HEK293T (cell line): ENCODE data around the gene ASB5.

Source experiments
- CTCF ChIA-PET: fragments of 350-600 bp; formaldehyde crosslinking; extraction: SDS; loops from one replicate; lab custom pipeline; 2021; ENCODE audit warnings: antibody characterized with exemption, inconsistent platforms; lab: Yijun Ruan, JAX
- POLR2A ChIA-PET: fragments of 350-600 bp; formaldehyde crosslinking; extraction: SDS; loops from one replicate; lab custom pipeline; 2020; ENCODE audit warnings: antibody characterized with exemption, inconsistent platforms; lab: Yijun Ruan, JAX
- DNase-seq: peaks from one replicate; pipeline ENCODE4 v3.0.0; 2012; ENCODE audit warnings: mixed read lengths; ENCODE audit errors: extremely low spot score
- ARNT ChIP-seq: fragments of 450-650 bp; IDR thresholded peaks from 2 replicates; pipeline ENCODE4 v1.6.1; 2017; ENCODE audit warnings: mild to moderate bottlenecking
- BHLHE40 ChIP-seq: fragments of 450-650 bp; IDR thresholded peaks from 2 replicates; pipeline ENCODE4 v1.6.1; 2016; ENCODE audit warnings: mild to moderate bottlenecking, moderate library complexity, borderline replicate concordance
- CTBP1 ChIP-seq: fragments of 450-650 bp; IDR thresholded peaks from 2 replicates; pipeline ENCODE4 v1.6.1; 2016; ENCODE audit warnings: borderline replicate concordance
- ELF4 ChIP-seq: fragments of 450-650 bp; IDR thresholded peaks from 2 replicates; pipeline ENCODE4 v1.6.1; 2017; ENCODE audit warnings: antibody characterized with exemption
- FOXA1 ChIP-seq: fragments of 450-650 bp; IDR thresholded peaks from 2 replicates; pipeline ENCODE4 v1.6.1; 2016; ENCODE audit warnings: mild to moderate bottlenecking
- FOXK2 ChIP-seq: fragments of 450-650 bp; IDR thresholded peaks from 2 replicates; pipeline ENCODE4 v1.6.1; 2016; ENCODE audit warnings: mild to moderate bottlenecking
- FOXM1 ChIP-seq: fragments of 450-650 bp; IDR thresholded peaks from 2 replicates; pipeline ENCODE4 v1.6.1; 2017; ENCODE audit warnings: mild to moderate bottlenecking, borderline replicate concordance
- HDGF ChIP-seq: fragments of 450-650 bp; IDR thresholded peaks from 2 replicates; pipeline ENCODE4 v1.6.1; 2017; ENCODE audit warnings: antibody characterized with exemption, borderline replicate concordance
- L3MBTL2 ChIP-seq: fragments of 450-650 bp; conservative IDR thresholded peaks from 2 replicates; pipeline ENCODE4 v1.6.1; 2016; ENCODE audit warnings: mild to moderate bottlenecking
- LEF1 ChIP-seq: fragments of 450-650 bp; IDR thresholded peaks from 2 replicates; pipeline ENCODE4 v1.6.1; 2017; ENCODE audit warnings: mild to moderate bottlenecking, borderline replicate concordance
- NFRKB ChIP-seq: fragments of 450-650 bp; IDR thresholded peaks from 2 replicates; pipeline ENCODE4 v1.6.1; 2016; ENCODE audit warnings: mild to moderate bottlenecking, moderate library complexity
- SP1 ChIP-seq: fragments of 450-650 bp; IDR thresholded peaks from 2 replicates; pipeline ENCODE4 v1.6.1; 2017
- SUZ12 ChIP-seq: fragments of 450-650 bp; IDR thresholded peaks from 2 replicates; pipeline ENCODE4 v1.6.1; 2016; ENCODE audit warnings: mild to moderate bottlenecking
- TARDBP ChIP-seq: fragments of 450-650 bp; IDR thresholded peaks from 2 replicates; pipeline ENCODE4 v1.6.1; 2016
- ZNF384 ChIP-seq: fragments of 450-650 bp; IDR thresholded peaks from 2 replicates; pipeline ENCODE4 v1.6.1; 2016
- TF ChIP-seq, protein P1 (sequence below): fragments of 450-650 bp; IDR thresholded peaks from 2 replicates; pipeline ENCODE4 v1.6.1; 2016

Gene ASB5

DNA sequence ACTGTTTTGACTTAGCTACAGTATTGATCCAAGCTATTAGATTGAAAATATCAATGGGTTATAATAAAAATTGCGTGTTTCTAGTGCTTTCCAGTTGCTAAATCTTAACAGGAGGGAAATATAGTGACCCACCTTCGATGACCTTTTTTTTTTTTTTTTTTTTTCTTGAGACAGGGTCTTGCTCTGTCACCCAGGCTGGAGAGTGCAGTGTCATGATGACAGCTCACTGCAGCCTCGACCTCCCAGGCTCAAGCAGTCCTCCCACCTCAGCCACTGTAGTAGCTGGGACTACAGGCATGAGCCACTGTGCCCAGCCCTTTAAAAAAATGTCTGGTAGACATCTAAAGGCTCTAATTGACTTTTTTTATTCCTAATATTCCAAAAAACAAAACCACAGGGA, 3.8 kb upstream of the ASB5 start:
- CTCF ChIA-PET: interaction anchor here (0.6 to 1.9 kb wide), 2 partner anchors 34 to 77 kb away, joined by 5 to 9 read pairs; partner anchors contain the start of gene SPATA4
- DNase-seq: no peak
- TF ChIP-seq NFRKB (no peak), CTBP1 (no peak), FOXM1 (no peak), ELF4 (no peak), SP1 (no peak), BHLHE40 (no peak), ARNT (no peak)
- POLR2A ChIA-PET: no interaction called here

DNA sequence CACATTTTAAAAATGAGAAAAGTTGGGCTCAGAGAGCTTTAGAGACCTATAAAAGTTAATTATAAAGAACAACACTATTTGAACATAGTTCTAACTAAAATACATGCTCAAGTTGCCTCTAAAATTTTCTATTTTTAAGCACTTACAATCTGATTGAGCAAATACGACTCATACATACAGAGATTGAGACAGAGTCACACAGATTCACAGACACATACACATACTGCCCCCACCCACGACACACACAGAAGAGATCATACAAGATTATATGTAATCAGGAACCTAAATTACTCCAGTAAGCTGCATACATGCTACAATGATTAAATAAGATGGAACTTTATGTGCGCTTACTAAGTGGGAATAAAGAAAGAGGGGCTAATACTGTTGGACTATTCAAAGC, 2.7 kb upstream of the ASB5 start:
- POLR2A ChIA-PET: no interaction called here

DNA sequence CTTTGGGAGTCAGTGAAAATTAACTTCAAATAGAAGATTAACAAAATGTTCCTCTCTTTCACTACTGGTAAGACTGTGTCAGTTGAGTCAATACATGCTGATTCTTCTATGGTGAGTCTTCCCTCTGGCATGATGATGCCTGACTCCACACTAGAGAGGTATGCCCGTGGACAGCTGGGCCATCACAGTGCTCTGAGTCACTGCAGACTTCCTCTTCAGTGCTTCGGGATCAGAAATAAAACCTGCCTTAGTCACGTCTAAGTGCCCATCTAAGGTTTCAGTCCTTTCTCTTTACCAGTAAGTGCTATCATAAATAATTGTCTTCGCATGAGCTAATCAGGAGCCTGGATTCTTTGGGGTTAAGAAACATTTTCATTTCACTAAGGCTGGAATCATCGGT, 1.6 kb upstream of the ASB5 start:
- ChIA-PET CTCF (no interaction called here), POLR2A (no interaction called here)
- DNase-seq: peak; percentile 53
- TF ChIP-seq ELF4 (no peak), ZNF384 (no peak), FOXK2 (no peak), HDGF (no peak), LEF1 (no peak), NFRKB (no peak)
- TF ChIP-seq, protein P1, sequence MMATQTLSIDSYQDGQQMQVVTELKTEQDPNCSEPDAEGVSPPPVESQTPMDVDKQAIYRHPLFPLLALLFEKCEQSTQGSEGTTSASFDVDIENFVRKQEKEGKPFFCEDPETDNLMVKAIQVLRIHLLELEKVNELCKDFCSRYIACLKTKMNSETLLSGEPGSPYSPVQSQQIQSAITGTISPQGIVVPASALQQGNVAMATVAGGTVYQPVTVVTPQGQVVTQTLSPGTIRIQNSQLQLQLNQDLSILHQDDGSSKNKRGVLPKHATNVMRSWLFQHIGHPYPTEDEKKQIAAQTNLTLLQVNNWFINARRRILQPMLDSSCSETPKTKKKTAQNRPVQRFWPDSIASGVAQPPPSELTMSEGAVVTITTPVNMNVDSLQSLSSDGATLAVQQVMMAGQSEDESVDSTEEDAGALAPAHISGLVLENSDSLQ: peak; percentile 79

More for the DNA sequence above, 2.7 kb upstream of the ASB5 start:
- CTCF ChIA-PET: interaction anchor here (0.7 to 1.9 kb wide), 2 partner anchors 12 to 33 kb away, joined by 5 to 9 read pairs; no protein-coding TSS in a partner anchor
- DNase-seq: no peak
- TF ChIP-seq FOXK2 (no peak), FOXA1 (no peak), SP1 (no peak), SUZ12 (no peak), TARDBP (no peak), FOXM1 (no peak)
- TF ChIP-seq, protein P1: no peak

DNA sequence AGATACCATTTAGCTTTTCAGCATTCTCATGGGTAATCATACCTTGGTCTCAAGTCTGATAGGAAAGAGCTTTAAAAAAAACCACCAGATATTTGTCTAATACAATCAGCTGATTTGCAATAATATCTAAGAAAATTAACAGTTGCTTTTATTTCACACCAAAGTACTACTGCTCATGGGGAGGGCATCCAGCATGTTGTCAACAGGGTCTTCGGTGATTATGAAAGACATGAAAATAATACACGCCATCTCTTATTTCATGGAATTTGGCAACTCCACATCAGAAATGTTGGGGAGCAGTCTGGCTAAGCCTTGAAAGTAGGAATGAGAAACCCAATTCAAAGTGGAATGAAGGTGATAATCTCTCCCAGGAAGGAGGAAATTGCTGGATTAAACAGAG, 3.0 kb downstream of the ASB5 start:
- ChIA-PET CTCF (interaction anchor here (0.5 kb wide), 1 partner anchor 58 kb away, joined by 3 read pairs; no protein-coding TSS in a partner anchor), POLR2A (no interaction called here)
- no peak for DNase-seq
- TF ChIP-seq TARDBP: no peak
- TF ChIP-seq NFRKB: no peak
- TF ChIP-seq L3MBTL2: no peak
- TF ChIP-seq ELF4: no peak
- no peak for TF ChIP-seq LEF1
- TF ChIP-seq, protein P1: no peak
- TF ChIP-seq FOXA1: no peak

DNA sequence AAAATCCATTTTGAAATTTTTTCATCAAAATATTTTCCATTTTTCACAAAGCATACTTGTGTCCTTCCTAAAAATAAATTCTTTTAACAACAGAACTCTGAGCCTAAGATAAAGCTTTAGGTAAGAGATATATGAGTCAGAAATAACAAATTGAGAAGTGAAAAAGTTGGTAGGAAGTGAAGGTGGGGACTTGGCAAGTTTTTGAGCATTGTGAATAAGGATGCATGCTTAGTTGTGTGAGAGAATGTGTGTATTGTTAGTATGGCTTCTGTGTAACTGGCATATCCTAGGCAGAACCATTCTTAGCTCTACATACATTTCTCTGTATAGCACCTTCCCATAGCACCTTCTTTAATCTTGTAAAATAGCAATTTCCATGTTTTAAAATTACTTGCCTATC, 6.8 kb downstream of the ASB5 start:
- no peak for TF ChIP-seq LEF1
- no peak for TF ChIP-seq ELF4
- no peak for TF ChIP-seq ZNF384
- no peak for TF ChIP-seq L3MBTL2
- no peak for TF ChIP-seq SUZ12
- TF ChIP-seq, protein P1: no peak
- TF ChIP-seq BHLHE40: no peak
- no peak for TF ChIP-seq CTBP1
- TF ChIP-seq HDGF: no peak
- no peak for TF ChIP-seq ARNT
- TF ChIP-seq TARDBP: no peak
- TF ChIP-seq SP1: no peak
- TF ChIP-seq FOXM1: no peak
- no peak for TF ChIP-seq FOXK2
- no peak for TF ChIP-seq NFRKB
- no peak for DNase-seq

DNA sequence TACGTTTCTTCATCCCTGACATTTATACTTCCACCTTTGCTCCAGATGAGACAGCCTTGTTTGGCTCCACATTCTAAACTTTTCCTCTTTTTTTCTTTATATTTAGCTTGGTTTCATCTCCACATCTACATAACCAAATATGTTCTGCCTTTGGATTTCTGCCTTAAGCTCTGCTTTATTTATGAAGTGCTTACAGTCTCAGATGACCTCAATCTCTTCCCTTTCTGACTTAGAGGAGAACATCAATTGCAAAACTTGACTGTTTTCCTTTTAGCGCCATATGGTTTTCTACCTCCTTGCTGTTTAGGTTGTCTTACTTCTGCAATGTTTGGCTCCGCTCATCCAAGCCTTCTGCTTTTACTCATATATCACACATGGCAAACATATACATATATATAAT, 7.5 kb downstream of the ASB5 start:
- ChIA-PET POLR2A (no interaction called here), CTCF (no interaction called here)
- no peak for DNase-seq
- no peak for TF ChIP-seq LEF1
- no peak for TF ChIP-seq SP1
- TF ChIP-seq FOXM1: no peak
- TF ChIP-seq SUZ12: no peak
- no peak for TF ChIP-seq BHLHE40
- no peak for TF ChIP-seq ELF4
- no peak for TF ChIP-seq TARDBP
- TF ChIP-seq HDGF: no peak

More for the DNA sequence above, 6.8 kb downstream of the ASB5 start:
- CTCF ChIA-PET: no interaction called here
- POLR2A ChIA-PET: no interaction called here
